HepG2 (cell line): ENCODE results near the gene TDRD3. TPM values are rescaled to one million over a fixed set of nuclear protein-coding genes. Genes with fewer than 3 reads are reported as not detected.

Experiments
- ARID2 ChIP-seq: sonication (generic); formaldehyde crosslinking; IDR thresholded peaks from 2 replicates; pipeline ENCODE4 v1.8.1; 2022; ENCODE audit warnings: mild to moderate bottlenecking, missing genetic modification reagents, borderline replicate concordance
- ATF7 ChIP-seq, 2 experiments: fragments of 450-650 bp in 1 of 2; sonication (generic) in 1 of 2; formaldehyde crosslinking in 1 of 2; IDR thresholded peaks; 2 replicates each; pipeline versions ENCODE4 v1.4.0 to v1.6.1; 2016 to 2020; ENCODE audit warnings: antibody characterized with exemption in 1 of 2, mild to moderate bottlenecking in 1 of 2, missing genetic modification reagents in 1 of 2
- CBX5 ChIP-seq: sonication (generic); formaldehyde crosslinking; IDR thresholded peaks from 2 replicates; pipeline ENCODE4 v1.4.0; 2020; ENCODE audit warnings: missing genetic modification reagents, borderline replicate concordance
- DNMT1 ChIP-seq: sonication (generic); formaldehyde crosslinking; IDR thresholded peaks from 2 replicates; pipeline ENCODE4 v1.5.1; 2020; ENCODE audit warnings: mild to moderate bottlenecking, missing genetic modification reagents
- KDM3A ChIP-seq: IDR thresholded peaks from 2 replicates; pipeline ENCODE4 v1.6.1; 2018; ENCODE audit warnings: low read depth, missing compliant biosample characterization
- PHF5A ChIP-seq: IDR thresholded peaks from one replicate; pipeline ENCODE4 v1.6.1; 2018; ENCODE audit warnings: low read depth, missing genetic modification reagents; ENCODE audit not compliant: unreplicated experiment
- PHF8 ChIP-seq: sonication (generic); formaldehyde crosslinking; IDR thresholded peaks from 2 replicates; pipeline ENCODE4 v1.5.0; 2020; ENCODE audit warnings: missing genetic modification reagents
- POLR2G ChIP-seq: fragments of 200-400 bp; formaldehyde crosslinking; IDR thresholded peaks from 2 replicates; pipeline ENCODE4 v1.6.1; 2018; ENCODE audit warnings: mild to moderate bottlenecking, low read depth, low read length, moderate library complexity
- ZNF629 ChIP-seq: sonication (generic); formaldehyde crosslinking; conservative IDR thresholded peaks from 2 replicates; pipeline ENCODE4 v1.5.0; 2020; ENCODE audit warnings: missing genetic modification reagents
- ZNF776 ChIP-seq: sonication (generic); formaldehyde crosslinking; IDR thresholded peaks from 2 replicates; pipeline ENCODE4 v1.4.0; 2020; ENCODE audit warnings: mild to moderate bottlenecking, missing genetic modification reagents
- ZSCAN22 ChIP-seq: sonication (generic); formaldehyde crosslinking; IDR thresholded peaks from 2 replicates; pipeline ENCODE4 v1.4.0; 2020; ENCODE audit warnings: mild to moderate bottlenecking, missing genetic modification reagents
- ZSCAN31 ChIP-seq: sonication (generic); formaldehyde crosslinking; IDR thresholded peaks from 2 replicates; pipeline ENCODE4 v1.5.0; 2020; ENCODE audit warnings: low read depth, mild to moderate bottlenecking, missing genetic modification reagents
- polyA plus RNA-seq, 8 experiments: library from polyadenylated mRNA; depleted of rRNA in 3 of 8; stranded (reverse) in 7 of 8; unstranded in 1 of 8; fragments of >200 nt; fragmentation: Illumina TruSeq in 4 of 8; extraction: Trizol in 4 of 8; gene quantifications; 2 replicates each; pipeline versions ENCODE4 v1.2.1 to v1.2.3, GENCODE V29; 2011 to 2016; ENCODE audit warnings: low read depth in 4 of 8, missing spikeins in 1 of 8, mixed read lengths in 1 of 8; ENCODE audit not compliant: insufficient read depth in 1 of 8
- total RNA-seq, 5 experiments: library from RNA; depleted of rRNA; stranded (reverse); fragments of >200 nt; fragmentation: Illumina TruSeq; extraction: Trizol; gene quantifications; 2 replicates each; pipeline ENCODE4 v1.2.3, GENCODE V29; 2016; ENCODE audit warnings: low read depth in 1 of 5
- TF ChIP-seq, protein P1 (sequence below): sonication (generic); formaldehyde crosslinking; IDR thresholded peaks from 2 replicates; pipeline ENCODE4 v1.5.1; 2020; ENCODE audit warnings: mild to moderate bottlenecking, moderate library complexity, missing genetic modification reagents
- TF ChIP-seq, protein P2 (sequence below): sonication (generic); formaldehyde crosslinking; conservative IDR thresholded peaks from 2 replicates; pipeline ENCODE4 v1.4.0; 2020; ENCODE audit warnings: missing genetic modification reagents
- TF ChIP-seq, protein P3 (sequence below): sonication (generic); formaldehyde crosslinking; IDR thresholded peaks from 2 replicates; pipeline ENCODE4 v1.5.0; 2020; ENCODE audit warnings: missing genetic modification reagents

Gene TDRD3
- total and polyA plus RNA-seq, 2 of the 13 experiments (the other 11 are each of a cell fraction or from before 2014, with no cell fraction given), result 4.7 to 11.8 TPM

DNA sequence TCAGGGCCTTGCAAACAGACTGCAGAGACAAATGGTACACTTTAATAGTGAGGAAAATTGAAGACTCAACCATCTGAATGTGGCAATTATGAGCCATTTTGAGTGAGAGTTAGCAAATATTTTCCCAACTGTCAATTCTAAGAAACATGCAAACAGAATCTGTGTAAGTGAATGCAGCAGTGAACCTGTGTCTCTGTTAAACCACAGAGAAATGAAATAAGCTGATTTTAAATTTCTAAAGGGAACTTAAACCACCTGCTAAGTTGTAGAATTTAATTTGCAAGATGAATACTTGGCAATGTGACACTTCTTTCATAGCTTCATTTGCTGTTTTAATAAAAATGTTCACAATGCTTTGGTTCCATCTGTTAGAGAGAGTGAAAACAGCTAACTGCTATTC is 42.0 kb upstream of the TDRD3 start (continued):
- TF ChIP-seq, protein P1, sequence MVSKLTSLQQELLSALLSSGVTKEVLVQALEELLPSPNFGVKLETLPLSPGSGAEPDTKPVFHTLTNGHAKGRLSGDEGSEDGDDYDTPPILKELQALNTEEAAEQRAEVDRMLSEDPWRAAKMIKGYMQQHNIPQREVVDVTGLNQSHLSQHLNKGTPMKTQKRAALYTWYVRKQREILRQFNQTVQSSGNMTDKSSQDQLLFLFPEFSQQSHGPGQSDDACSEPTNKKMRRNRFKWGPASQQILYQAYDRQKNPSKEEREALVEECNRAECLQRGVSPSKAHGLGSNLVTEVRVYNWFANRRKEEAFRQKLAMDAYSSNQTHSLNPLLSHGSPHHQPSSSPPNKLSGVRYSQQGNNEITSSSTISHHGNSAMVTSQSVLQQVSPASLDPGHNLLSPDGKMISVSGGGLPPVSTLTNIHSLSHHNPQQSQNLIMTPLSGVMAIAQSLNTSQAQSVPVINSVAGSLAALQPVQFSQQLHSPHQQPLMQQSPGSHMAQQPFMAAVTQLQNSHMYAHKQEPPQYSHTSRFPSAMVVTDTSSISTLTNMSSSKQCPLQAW (CRISPR knock-in tag), result no peak
- TF ChIP-seq PHF5A (no peak), ZNF629 (CRISPR knock-in tag) (no peak), ZSCAN31 (CRISPR knock-in tag) (no peak), ZSCAN22 (CRISPR knock-in tag) (no peak), ATF7 (IDR thresholded peaks at IDR 0.05) (no peak), ATF7 (CRISPR knock-in tag; IDR thresholded peaks at IDR 0.05) (no peak), KDM3A (CRISPR knock-in tag) (no peak), DNMT1 (CRISPR knock-in tag) (no peak), PHF8 (CRISPR knock-in tag) (no peak), POLR2G (no peak), ZNF776 (CRISPR knock-in tag) (no peak), ARID2 (no peak), CBX5 (no peak)
- TF ChIP-seq, protein P2, sequence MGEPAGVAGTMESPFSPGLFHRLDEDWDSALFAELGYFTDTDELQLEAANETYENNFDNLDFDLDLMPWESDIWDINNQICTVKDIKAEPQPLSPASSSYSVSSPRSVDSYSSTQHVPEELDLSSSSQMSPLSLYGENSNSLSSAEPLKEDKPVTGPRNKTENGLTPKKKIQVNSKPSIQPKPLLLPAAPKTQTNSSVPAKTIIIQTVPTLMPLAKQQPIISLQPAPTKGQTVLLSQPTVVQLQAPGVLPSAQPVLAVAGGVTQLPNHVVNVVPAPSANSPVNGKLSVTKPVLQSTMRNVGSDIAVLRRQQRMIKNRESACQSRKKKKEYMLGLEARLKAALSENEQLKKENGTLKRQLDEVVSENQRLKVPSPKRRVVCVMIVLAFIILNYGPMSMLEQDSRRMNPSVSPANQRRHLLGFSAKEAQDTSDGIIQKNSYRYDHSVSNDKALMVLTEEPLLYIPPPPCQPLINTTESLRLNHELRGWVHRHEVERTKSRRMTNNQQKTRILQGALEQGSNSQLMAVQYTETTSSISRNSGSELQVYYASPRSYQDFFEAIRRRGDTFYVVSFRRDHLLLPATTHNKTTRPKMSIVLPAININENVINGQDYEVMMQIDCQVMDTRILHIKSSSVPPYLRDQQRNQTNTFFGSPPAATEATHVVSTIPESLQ (CRISPR knock-in tag), result no peak
- TF ChIP-seq, protein P3, sequence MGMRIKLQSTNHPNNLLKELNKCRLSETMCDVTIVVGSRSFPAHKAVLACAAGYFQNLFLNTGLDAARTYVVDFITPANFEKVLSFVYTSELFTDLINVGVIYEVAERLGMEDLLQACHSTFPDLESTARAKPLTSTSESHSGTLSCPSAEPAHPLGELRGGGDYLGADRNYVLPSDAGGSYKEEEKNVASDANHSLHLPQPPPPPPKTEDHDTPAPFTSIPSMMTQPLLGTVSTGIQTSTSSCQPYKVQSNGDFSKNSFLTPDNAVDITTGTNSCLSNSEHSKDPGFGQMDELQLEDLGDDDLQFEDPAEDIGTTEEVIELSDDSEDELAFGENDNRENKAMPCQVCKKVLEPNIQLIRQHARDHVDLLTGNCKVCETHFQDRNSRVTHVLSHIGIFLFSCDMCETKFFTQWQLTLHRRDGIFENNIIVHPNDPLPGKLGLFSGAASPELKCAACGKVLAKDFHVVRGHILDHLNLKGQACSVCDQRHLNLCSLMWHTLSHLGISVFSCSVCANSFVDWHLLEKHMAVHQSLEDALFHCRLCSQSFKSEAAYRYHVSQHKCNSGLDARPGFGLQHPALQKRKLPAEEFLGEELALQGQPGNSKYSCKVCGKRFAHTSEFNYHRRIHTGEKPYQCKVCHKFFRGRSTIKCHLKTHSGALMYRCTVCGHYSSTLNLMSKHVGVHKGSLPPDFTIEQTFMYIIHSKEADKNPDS, result no peak
